Ishikawa (cell line): ENCODE results near the gene CYB5B.

Experiments
- CEBPB ChIP-seq: IDR thresholded peaks from 2 replicates; pipeline ENCODE4 v1.6.1; 2012
- CREB1 ChIP-seq: IDR thresholded peaks from 2 replicates; pipeline ENCODE4 v1.6.1; 2012; ENCODE audit warnings: low read depth
- EGR1 ChIP-seq: IDR thresholded peaks from 2 replicates; pipeline ENCODE4 v1.6.1; 2012
- EP300 ChIP-seq: IDR thresholded peaks from 2 replicates; pipeline ENCODE4 v1.6.1; 2012; ENCODE audit warnings: borderline replicate concordance
- FOXM1 ChIP-seq: IDR thresholded peaks from 2 replicates; pipeline ENCODE4 v1.6.1; 2012; ENCODE audit warnings: low read depth, borderline replicate concordance
- MAX ChIP-seq: IDR thresholded peaks from 2 replicates; pipeline ENCODE4 v1.6.1; 2012
- RAD21 ChIP-seq: IDR thresholded peaks from 2 replicates; pipeline ENCODE4 v1.6.1; 2012; ENCODE audit warnings: low read depth
- REST ChIP-seq: IDR thresholded peaks from 2 replicates; pipeline ENCODE4 v1.6.1; 2012; ENCODE audit warnings: low read depth, mild to moderate bottlenecking
- TAF1 ChIP-seq: IDR thresholded peaks from 2 replicates; pipeline ENCODE4 v1.6.1; 2012; ENCODE audit warnings: low read depth, mild to moderate bottlenecking
- TCF12 ChIP-seq: IDR thresholded peaks from 2 replicates; pipeline ENCODE4 v1.6.1; 2012; ENCODE audit warnings: low read depth
- USF1 ChIP-seq: IDR thresholded peaks from 2 replicates; pipeline ENCODE4 v1.6.1; 2012
- YY1 ChIP-seq: IDR thresholded peaks from 2 replicates; pipeline ENCODE4 v1.6.1; 2012; ENCODE audit warnings: low read depth

GRCh38 chr16:69498926-69499325, 74.5 kb downstream of the CYB5B start:
- no peak for TF ChIP-seq REST
- TF ChIP-seq RAD21 = no peak
- no peak for TF ChIP-seq EGR1
- TF ChIP-seq YY1 = no peak
- no peak for TF ChIP-seq MAX
- TF ChIP-seq CREB1 = no peak
- TF ChIP-seq TCF12 = no peak
- no peak for TF ChIP-seq FOXM1
- no peak for TF ChIP-seq CEBPB
- no peak for TF ChIP-seq EP300
- no peak for TF ChIP-seq USF1
- TF ChIP-seq TAF1 = no peak
